ENCODE results near the gene RTP3.

DNA sequence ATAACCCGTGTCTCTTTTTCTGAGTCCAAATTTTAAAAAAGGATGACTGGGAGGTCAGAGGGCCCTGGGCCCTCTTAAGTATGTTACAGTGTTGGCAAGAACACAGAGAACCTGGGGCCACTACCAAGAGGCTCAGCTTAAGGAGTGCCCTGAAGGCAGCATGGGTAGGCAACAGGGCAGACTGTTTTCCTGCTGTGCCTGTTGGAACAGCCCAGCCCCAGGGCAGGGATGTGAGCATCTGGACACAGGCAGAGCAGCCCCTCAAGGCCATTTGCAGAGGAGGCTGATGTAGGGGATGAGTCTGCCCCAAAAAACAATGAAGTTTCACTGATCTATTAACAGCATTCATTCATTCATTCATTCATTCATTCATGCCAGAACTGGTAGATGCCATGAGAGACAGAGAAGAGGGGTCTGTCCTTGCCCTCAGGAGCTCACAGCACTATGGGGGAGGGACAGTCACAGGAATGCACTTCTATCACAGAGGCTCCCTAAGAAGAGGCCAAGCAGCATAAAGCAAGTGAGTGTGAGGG, 30.8 kb upstream of the RTP3 start:
- TF ChIP-seq, protein P1, sequence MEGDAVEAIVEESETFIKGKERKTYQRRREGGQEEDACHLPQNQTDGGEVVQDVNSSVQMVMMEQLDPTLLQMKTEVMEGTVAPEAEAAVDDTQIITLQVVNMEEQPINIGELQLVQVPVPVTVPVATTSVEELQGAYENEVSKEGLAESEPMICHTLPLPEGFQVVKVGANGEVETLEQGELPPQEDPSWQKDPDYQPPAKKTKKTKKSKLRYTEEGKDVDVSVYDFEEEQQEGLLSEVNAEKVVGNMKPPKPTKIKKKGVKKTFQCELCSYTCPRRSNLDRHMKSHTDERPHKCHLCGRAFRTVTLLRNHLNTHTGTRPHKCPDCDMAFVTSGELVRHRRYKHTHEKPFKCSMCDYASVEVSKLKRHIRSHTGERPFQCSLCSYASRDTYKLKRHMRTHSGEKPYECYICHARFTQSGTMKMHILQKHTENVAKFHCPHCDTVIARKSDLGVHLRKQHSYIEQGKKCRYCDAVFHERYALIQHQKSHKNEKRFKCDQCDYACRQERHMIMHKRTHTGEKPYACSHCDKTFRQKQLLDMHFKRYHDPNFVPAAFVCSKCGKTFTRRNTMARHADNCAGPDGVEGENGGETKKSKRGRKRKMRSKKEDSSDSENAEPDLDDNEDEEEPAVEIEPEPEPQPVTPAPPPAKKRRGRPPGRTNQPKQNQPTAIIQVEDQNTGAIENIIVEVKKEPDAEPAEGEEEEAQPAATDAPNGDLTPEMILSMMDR (conservative IDR thresholded peaks at IDR 0.05): no peak
- TF ChIP-seq ZFX (IDR thresholded peaks at IDR 0.05): no peak

All from C4-2B (cell line).